SIG-M5 treated with dmso at 0.1 percent for 504 hours (cell line): ENCODE results near the gene PSMB10.
A peak's percentile ranks its signal among the peaks of the same experiment; 100 is the strongest.
"Not testable (repeated sequence)": the region's sequence is repeated elsewhere in the genome, so short reads cannot be mapped to it uniquely, and the experiment has no call there.

Source experiments
- DNase-seq: peaks from one replicate; lab custom pipeline; 2025; ENCODE audit not compliant: unreplicated experiment; lab: John Stamatoyannopoulos, UW

Gene PSMB10

GRCh38 chr16:67936124-67936879, at the start of gene PSMB10:
PSMB10 (minus strand) TSS chr16:67936850; CDS start chr16:67936749, 101 bp downstream.
- DNase-seq: peak; percentile 67

DNA sequence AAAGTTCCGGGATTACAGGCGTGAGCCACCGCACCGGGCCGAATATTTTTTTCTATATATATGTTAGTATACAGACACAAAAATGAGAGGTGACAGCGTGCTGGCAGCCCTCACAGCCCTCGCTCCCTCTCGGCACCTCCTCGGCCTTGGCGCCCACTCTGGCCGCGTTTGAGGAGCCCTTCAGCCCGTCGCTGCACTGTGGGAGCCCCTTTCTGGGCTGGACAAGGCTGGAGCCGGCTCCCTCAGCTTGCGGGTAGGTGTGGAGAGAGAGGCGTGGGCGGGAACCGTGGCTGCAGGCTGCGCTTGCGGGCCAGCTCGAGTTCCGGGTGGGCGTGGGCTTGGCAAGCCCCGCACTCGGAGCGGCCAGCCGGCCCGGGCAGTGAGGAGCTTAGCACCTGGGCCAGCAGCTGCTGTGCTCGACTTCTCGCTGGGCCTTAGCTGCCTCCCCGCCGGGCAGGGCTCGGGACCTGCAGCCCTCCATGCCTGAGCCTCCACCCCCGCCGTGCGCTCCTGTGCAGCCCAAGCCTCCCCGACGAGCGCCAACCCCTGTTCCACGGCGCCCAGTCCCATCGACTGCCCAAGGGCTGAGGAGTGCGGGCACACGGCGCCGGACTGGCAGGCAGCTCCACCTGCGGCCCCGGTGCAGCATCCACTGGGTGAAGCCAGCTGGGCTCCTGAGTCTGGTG, 45.5 kb upstream of the PSMB10 start:
- no peak for DNase-seq

DNA sequence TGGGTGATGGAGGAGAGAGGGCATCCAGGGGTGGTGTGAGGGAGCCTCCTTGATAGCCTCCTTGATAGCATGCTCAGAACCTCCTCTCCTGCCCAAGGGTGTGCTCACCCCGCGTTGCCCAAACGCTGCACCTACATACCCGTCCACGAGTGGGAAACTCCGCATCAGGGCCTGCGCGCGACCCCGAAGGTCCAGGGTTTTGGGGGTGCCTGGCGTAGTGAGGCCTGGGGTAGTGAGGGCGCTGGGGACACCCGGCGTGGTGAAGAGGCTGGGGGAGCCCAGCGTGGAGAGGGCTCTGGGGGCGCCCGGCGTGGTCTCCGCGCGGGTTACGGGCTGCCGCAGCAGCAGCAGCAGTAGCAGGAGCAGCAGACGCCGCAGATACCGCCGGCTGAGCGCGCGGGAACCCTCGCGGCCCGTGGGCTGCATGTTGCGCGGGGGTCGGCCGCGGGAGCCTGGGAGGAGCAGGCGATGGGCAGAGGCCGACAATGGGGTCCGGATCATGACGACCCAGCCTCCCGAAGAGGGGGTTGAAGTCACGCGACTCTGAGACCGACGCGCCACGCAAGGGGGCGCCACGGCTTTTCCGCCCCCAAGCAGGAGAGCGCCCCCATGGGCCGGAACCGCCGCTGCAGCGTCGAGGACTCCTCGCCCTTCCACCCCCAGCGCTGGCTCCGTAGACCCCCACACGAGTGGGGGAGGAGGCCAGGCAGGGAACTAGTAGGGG, 43.5 kb upstream of the PSMB10 start, which contains the start of gene DPEP3:
Gene DPEP3 (minus strand): TSS at position 545 of the 724 bp plus-strand sequence. CDS start 119 bp downstream, at position 426.
- no peak for DNase-seq

GRCh38 chr16:67977469-67978227, 41.0 kb upstream of the PSMB10 start:
- DNase-seq: no peak

GRCh38 chr16:67977005-67977404, 40.4 kb upstream of the PSMB10 start:
- DNase-seq: no peak

- no peak for DNase-seq
Measured at GRCh38 chr16:67976205-67976604, 39.6 kb upstream of the PSMB10 start.

DNA sequence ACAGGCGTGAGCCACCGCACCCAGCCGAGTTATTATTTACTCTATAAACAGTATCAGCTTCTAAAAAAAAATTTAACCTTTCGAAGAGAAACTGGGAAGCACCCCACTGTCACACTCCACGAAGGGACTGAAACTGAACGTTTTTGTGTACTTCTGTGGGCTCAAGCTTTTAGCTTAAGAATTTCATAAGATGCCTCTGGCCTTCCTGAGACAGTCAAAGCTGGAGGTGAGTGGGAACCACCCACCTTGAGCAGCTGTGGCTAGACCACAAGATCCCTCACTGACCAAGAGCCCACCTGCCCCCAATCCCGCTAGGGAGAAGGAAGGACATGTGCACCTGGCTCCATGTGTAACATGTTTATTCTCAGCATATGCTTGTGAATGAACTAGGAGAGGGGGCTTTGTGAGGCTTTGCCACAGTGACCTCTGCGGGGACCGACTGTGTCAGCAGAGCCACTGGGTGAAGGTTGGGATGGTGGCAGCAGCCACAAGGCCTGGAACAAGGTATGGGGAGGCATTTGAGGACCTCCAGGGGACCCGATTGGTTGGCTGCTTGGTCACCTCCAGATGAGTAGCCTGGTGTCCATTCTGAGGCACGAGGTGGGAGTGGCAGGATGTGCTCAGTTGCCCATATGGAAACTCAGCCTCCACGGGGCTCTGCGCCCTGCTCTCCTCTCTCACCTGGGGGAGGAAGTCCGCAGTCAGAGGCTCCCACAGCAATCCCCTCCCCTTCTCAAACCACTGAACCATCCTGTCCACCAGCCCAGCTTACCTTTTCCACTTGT, 38.9 kb upstream of the PSMB10 start:
- DNase-seq: no peak

- DNase-seq: not testable (repeated sequence)
Measured at GRCh38 chr16:67972285-67972684, 35.6 kb upstream of the PSMB10 start.

- DNase-seq: no peak
Measured at GRCh38 chr16:67971111-67971510, 34.5 kb upstream of the PSMB10 start.

DNA sequence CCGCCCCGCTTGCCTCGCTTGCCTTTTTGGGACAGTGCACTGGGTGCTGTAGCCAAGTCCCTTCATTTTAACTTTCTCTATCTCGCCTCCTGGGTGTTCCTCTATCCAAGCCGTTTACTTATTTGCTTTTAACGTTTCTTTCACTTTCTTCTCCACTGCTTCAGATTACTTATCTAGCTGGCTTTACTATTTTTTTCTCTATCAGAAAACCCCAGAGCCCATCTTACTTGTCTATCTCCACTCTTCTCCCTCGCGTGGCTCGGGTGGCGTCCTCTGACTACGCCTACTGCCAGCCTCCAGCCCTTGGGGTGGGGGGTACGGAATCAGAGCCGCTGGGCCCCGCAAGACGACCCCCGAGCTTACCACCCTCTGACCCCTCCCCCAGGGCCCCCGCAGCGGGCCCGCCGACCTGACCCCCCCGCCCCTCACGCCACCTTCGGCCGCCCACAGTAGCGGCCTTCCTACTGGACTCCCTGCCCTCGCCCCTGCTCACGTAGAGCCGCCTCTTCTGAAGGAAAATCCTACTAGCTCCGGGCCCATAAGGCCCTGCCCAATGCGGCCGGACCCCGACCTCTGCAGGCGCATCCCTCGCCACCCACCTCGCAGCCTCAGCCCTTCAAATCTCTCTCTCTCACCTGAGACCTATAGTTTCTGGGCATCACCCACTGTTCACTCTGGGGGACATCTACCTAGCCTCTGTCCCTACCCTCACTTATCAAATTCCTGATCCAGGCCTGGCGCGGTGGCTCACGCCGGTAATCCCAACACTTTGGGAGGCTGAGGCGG, 32.8 kb upstream of the PSMB10 start:
- DNase-seq: no peak

- peak; percentile 67 for DNase-seq
Measured at GRCh38 chr16:67968400-67969253, 32.0 kb upstream of the PSMB10 start, which contains the start of gene SLC12A4. SLC12A4 (minus strand) TSS chr16:67968637; CDS start chr16:67968553, 84 bp downstream.

- peak; percentile 30 for DNase-seq
Measured at GRCh38 chr16:67967958-67968399, 31.3 kb upstream of the PSMB10 start.

DNA sequence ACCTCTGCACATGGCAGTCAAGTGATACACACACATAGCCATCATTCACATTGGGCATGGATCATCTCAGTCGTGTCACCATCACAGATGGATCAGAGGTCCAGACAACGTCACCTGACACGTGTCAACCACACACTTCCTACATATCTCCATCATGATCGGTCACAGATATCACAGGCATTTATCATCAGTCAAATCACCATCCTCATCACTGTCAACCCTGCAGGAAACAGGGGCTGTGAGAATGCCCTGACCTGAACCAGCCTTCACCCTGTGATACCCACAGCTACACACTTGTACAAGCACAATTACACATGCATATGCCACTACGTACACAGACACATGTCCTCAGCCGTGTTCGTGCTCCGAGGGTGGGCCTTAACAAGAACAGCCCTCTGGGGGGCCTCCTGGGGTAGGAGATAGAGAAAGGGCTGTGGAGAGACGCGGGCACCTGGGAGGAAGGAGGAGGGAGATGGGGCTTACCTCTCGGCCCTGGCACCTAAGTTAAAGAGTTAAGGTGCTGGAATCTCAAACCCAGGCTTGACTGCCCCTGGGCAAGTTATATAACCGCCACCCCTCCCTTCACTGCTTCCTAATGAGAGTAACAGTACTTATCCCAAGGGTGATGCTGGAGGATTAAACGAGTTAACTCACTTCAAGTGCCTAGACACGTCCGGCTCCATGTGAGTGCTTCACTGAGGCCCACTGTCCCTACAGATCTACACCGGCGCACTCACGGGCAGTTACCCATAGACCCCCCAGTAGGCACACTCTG, 30.7 kb upstream of the PSMB10 start:
- no peak for DNase-seq

DNA sequence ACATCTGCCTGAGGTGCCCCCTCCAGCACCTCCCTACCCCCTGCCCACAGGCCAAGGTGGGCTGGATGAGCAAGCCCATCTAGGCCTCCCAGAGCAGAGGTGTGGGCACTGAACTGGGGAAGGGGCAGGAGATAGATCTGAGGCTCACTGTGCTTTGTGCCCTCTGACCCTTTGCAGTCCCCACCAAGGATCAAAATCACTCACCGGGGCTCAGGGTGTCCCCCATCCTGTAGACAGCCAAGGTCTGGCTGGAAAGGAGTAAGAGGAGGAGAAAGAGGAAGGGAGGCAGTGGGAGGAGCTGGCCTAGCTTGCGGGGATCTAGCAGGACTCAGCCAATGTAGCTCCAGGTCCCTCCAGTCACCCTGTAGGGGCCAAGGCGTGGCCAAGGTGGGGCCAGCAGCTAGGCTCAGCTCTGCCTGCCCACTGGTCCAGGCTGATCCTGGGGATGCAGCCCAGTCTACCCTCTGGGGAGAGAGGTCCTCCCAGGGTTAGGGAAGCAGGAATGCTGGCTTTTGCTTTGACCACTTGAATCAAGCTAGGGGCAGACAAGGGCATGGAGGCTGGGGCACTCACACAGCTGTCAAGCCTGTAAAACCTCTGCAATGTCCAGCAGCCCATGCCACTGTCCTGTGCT, 30.0 kb upstream of the PSMB10 start:
- peak; percentile 54 for DNase-seq

GRCh38 chr16:67965668-67966548, 29.3 kb upstream of the PSMB10 start:
- no peak for DNase-seq
